HEK293 (cell line): Measurements from ENCODE around the gene PREX1.

Source experiments
- CTCF ChIA-PET: fragments of 350-600 bp; formaldehyde crosslinking; extraction: SDS; loops from one replicate; lab custom pipeline; 2021; ENCODE audit warnings: antibody characterized with exemption; lab: Yijun Ruan, JAX
- POLR2A ChIA-PET: fragments of 300-600 bp; formaldehyde crosslinking; extraction: SDS; loops from one replicate; lab custom pipeline; 2020; ENCODE audit warnings: antibody characterized with exemption, inconsistent platforms; lab: Yijun Ruan, JAX
- H3K27ac ChIP-seq: fragments of 200-500 bp; sonication (Bioruptor generic); 2 replicates; pipeline ENCODE4 v1.5.1; 2014; ENCODE audit warnings: low read depth, low read length, control low read depth, inconsistent platforms; ENCODE audit errors: extremely low read depth
- H3K36me3 ChIP-seq, 2 experiments: fragments of 200-500 bp in 1 of 2; sonication (Bioruptor generic) in 1 of 2; 1 replicate in 1 of 2; 2 replicates in 1 of 2; pipeline ENCODE4 v1.5.1; 2014 to 2017; ENCODE audit warnings: inconsistent platforms in 2 of 2, low read length in 2 of 2; ENCODE audit not compliant: control insufficient read depth in 2 of 2, insufficient read depth in 1 of 2
- H3K4me1 ChIP-seq: fragments of 200-500 bp; sonication (Bioruptor generic); 2 replicates; pipeline ENCODE4 v1.5.1; 2014; ENCODE audit warnings: mild to moderate bottlenecking, low read length, inconsistent platforms; ENCODE audit not compliant: control insufficient read depth, insufficient read depth
- H3K4me3 ChIP-seq: 2 replicates; pipeline ENCODE4 v1.5.1; 2011; ENCODE audit warnings: low read depth, mild to moderate bottlenecking, control low read depth, low read length, moderate library complexity
- H3K9me3 ChIP-seq: fragments of 200-500 bp; sonication (Bioruptor generic); 2 replicates; pipeline ENCODE4 v1.5.1; 2014; ENCODE audit warnings: low read depth, low read length, inconsistent platforms; ENCODE audit not compliant: control insufficient read depth, insufficient read depth
- HIC1 ChIP-seq: fragments of 450-650 bp; formaldehyde crosslinking; IDR thresholded peaks from 2 replicates; pipeline ENCODE4 v1.5.1; 2016; ENCODE audit warnings: missing biosample characterization, missing genetic modification characterization
- OSR2 ChIP-seq: fragments of 450-650 bp; formaldehyde crosslinking; IDR thresholded peaks from 2 replicates; pipeline ENCODE4 v1.5.1; 2016; ENCODE audit warnings: missing biosample characterization, missing genetic modification characterization
- PBX3 ChIP-seq: sonication (generic); formaldehyde crosslinking; IDR thresholded peaks from 2 replicates; pipeline ENCODE4 v1.8.1; 2022; ENCODE audit warnings: mild to moderate bottlenecking, moderate library complexity, missing genetic modification reagents
- PRDM4 ChIP-seq: fragments of 450-650 bp; formaldehyde crosslinking; IDR thresholded peaks from 2 replicates; pipeline ENCODE4 v1.5.1; 2017; ENCODE audit warnings: missing biosample characterization, missing genetic modification characterization
- REPIN1 ChIP-seq: fragments of 450-650 bp; formaldehyde crosslinking; IDR thresholded peaks from 2 replicates; pipeline ENCODE4 v1.5.1; 2017; ENCODE audit warnings: missing biosample characterization, missing genetic modification characterization, low read depth
- ZBTB11 ChIP-seq: fragments of 450-650 bp; formaldehyde crosslinking; conservative IDR thresholded peaks from 2 replicates; pipeline ENCODE4 v1.5.1; 2016; ENCODE audit warnings: low read depth, missing biosample characterization, missing genetic modification characterization
- ZNF184 ChIP-seq: fragments of 450-650 bp; IDR thresholded peaks from 2 replicates; pipeline ENCODE4 v1.5.1; 2018; ENCODE audit warnings: missing biosample characterization, mild to moderate bottlenecking, missing genetic modification characterization
- ZNF354C ChIP-seq: fragments of 450-650 bp; formaldehyde crosslinking; IDR thresholded peaks from 2 replicates; pipeline ENCODE4 v1.5.1; 2016; ENCODE audit warnings: missing biosample characterization, missing genetic modification characterization, low read depth, borderline replicate concordance
- ZNF37A ChIP-seq: fragments of 450-650 bp; IDR thresholded peaks from 2 replicates; pipeline ENCODE4 v1.5.1; 2018; ENCODE audit warnings: missing biosample characterization, missing genetic modification characterization
- ZNF654 ChIP-seq: fragments of 450-650 bp; formaldehyde crosslinking; IDR thresholded peaks from 2 replicates; pipeline ENCODE4 v1.5.1; 2016; ENCODE audit warnings: low read depth, missing biosample characterization, missing genetic modification characterization
- ZNF658 ChIP-seq: fragments of 450-650 bp; formaldehyde crosslinking; IDR thresholded peaks from 2 replicates; pipeline ENCODE4; 2016; ENCODE audit warnings: missing biosample characterization, missing genetic modification characterization
- ZNF677 ChIP-seq: fragments of 450-650 bp; IDR thresholded peaks from 2 replicates; pipeline ENCODE4 v1.5.0; 2018; ENCODE audit warnings: missing biosample characterization, mild to moderate bottlenecking, missing genetic modification characterization, moderate library complexity
- TF ChIP-seq, protein P1 (sequence below): fragments of 450-650 bp; formaldehyde crosslinking; conservative IDR thresholded peaks from 2 replicates; pipeline ENCODE4 v1.5.1; 2016; ENCODE audit warnings: low read depth, missing biosample characterization, missing genetic modification characterization
- TF ChIP-seq, protein P2 (sequence below): fragments of 450-650 bp; formaldehyde crosslinking; IDR thresholded peaks from 2 replicates; pipeline ENCODE4 v1.5.1; 2016; ENCODE audit warnings: missing biosample characterization, missing genetic modification characterization

Gene PREX1

DNA sequence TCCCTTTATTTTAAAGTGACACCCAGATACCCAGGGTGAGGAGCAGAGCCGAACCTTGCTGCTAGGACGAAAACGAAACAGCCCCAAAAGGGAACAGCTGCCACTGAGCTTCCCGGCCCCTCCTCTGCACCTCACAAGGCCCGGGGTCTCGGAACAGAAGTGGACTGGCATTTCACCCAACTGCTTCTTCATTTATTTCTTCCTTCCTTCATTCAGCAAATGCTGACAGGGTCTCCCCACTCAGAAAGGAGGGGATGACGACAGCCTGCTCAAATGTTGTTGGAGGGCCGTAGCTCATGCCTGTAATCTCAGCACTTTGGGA lies 220.3 kb downstream of the PREX1 start (continued):
- no peak for TF ChIP-seq ZBTB11
- no peak for TF ChIP-seq ZNF654
- TF ChIP-seq, all 188 proteins: peak for 0

DNA sequence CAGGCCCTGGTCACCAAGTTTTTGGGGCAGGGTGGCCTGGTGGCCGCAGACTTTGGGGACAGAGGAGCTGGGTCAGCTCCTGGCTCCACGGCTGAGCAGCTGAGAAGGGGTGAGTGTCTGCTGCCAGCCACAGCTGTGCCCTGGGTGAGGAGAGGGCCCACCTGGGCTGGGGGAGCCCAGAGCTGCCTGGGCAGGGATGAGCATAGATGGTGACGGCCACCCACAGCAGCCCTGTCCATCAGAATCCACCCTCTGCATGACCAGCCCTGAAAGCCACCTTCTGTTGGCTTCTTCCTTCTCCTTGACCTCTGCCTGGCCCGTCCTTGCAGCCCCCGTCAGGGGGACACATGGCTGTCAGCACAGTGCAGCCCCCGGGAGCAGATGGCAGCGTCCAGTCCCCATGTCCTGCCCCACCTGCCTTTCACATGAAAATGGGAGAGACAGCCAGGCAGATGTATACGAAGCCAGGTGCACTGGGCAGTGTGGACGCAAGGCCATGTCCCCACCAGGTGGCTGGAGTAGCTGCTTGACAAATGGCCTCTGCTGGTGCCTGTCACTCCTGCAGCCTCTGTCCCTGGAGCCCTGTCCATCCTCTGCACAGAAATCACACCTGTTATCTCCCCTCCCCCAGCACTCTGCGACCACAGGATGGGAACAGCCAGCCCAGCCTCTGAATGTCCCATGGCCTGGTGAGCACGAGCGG lies 220.8 kb downstream of the PREX1 start:
- no peaks in the 10 kb centered on the region for H3K36me3 ChIP-seq
- H3K27ac ChIP-seq = no peak overlapping the region
- ChIA-PET POLR2A (no interaction called here), CTCF (interaction anchor here (1.8 kb wide), 1 partner anchor 14 kb away, joined by 6 read pairs; no protein-coding TSS in a partner anchor)
- no peaks in the 10 kb centered on the region for H3K4me1 ChIP-seq
- no peak for TF ChIP-seq PBX3 (CRISPR knock-in tag)
- TF ChIP-seq, all 188 proteins: peak for 0
- Histone ChIP-seq H3K4me3 (no peak overlapping the region), H3K9me3 (no peaks in the 10 kb centered on the region)

GRCh38 chr20:48606172-48606840 lies 221.5 kb downstream of the PREX1 start:
- Histone ChIP-seq H3K4me1 (no peaks in the 10 kb centered on the region), H3K4me3 (no peak overlapping the region), H3K27ac (no peak overlapping the region), H3K36me3 (no peaks in the 10 kb centered on the region), H3K9me3 (no peaks in the 10 kb centered on the region)
- ChIA-PET POLR2A (no interaction called here), CTCF (interaction anchor here (1.8 kb wide), 1 partner anchor 14 kb away, joined by 6 read pairs; no protein-coding TSS in a partner anchor)
- TF ChIP-seq PRDM4 (no peak), PBX3 (CRISPR knock-in tag) (no peak), REPIN1 (tag by site-specific recombination) (no peak), HIC1 (tag by site-specific recombination) (no peak), OSR2 (tag by site-specific recombination) (no peak), ZNF658 (tag by site-specific recombination) (no peak), ZNF37A (no peak), ZNF677 (tag by site-specific recombination) (no peak), ZNF184 (tag by site-specific recombination) (no peak), ZNF354C (tag by site-specific recombination) (no peak)
- TF ChIP-seq, protein P1, sequence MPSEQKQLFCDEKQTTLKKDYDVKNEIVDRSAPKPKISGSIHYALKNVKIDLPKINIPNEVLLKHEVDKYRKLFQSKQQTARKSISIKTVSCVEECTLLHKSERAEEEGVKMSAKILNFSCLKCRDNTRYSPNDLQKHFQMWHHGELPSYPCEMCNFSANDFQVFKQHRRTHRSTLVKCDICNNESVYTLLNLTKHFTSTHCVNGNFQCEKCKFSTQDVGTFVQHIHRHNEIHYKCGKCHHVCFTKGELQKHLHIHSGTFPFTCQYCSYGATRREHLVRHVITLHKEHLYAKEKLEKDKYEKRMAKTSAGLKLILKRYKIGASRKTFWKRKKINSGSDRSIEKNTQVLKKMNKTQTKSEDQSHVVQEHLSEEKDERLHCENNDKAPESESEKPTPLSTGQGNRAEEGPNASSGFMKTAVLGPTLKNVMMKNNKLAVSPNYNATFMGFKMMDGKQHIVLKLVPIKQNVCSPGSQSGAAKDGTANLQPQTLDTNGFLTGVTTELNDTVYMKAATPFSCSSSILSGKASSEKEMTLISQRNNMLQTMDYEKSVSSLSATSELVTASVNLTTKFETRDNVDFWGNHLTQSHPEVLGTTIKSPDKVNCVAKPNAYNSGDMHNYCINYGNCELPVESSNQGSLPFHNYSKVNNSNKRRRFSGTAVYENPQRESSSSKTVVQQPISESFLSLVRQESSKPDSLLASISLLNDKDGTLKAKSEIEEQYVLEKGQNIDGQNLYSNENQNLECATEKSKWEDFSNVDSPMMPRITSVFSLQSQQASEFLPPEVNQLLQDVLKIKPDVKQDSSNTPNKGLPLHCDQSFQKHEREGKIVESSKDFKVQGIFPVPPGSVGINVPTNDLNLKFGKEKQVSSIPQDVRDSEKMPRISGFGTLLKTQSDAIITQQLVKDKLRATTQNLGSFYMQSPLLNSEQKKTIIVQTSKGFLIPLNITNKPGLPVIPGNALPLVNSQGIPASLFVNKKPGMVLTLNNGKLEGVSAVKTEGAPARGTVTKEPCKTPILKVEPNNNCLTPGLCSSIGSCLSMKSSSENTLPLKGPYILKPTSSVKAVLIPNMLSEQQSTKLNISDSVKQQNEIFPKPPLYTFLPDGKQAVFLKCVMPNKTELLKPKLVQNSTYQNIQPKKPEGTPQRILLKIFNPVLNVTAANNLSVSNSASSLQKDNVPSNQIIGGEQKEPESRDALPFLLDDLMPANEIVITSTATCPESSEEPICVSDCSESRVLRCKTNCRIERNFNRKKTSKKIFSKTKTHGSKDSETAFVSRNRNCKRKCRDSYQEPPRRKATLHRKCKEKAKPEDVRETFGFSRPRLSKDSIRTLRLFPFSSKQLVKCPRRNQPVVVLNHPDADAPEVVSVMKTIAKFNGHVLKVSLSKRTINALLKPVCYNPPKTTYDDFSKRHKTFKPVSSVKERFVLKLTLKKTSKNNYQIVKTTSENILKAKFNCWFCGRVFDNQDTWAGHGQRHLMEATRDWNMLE = no peak
- TF ChIP-seq, protein P2, sequence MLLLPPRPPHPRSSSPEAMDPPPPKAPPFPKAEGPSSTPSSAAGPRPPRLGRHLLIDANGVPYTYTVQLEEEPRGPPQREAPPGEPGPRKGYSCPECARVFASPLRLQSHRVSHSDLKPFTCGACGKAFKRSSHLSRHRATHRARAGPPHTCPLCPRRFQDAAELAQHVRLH (tag by site-specific recombination) = no peak
